HG02981 (cell line): ENCODE measurements around the gene TCF4.
A peak's percentile ranks its signal among the peaks of the same experiment; 100 is the strongest.

Experiments used
- ATAC-seq: cut with Tn5 transposase; IDR thresholded peaks from one replicate; pipeline ENCODE4 v1.9.1; 2021; ENCODE audit warnings: mild to moderate bottlenecking, moderate library complexity; ENCODE audit not compliant: unreplicated experiment

The TCF4 gene

GRCh38 chr18:55587418-55588110 is 428 bp downstream of the TCF4 start:
- ATAC-seq = peak; percentile 34

GRCh38 chr18:55585920-55586561 is 2.0 kb downstream of the TCF4 start:
- ATAC-seq = no peak

DNA sequence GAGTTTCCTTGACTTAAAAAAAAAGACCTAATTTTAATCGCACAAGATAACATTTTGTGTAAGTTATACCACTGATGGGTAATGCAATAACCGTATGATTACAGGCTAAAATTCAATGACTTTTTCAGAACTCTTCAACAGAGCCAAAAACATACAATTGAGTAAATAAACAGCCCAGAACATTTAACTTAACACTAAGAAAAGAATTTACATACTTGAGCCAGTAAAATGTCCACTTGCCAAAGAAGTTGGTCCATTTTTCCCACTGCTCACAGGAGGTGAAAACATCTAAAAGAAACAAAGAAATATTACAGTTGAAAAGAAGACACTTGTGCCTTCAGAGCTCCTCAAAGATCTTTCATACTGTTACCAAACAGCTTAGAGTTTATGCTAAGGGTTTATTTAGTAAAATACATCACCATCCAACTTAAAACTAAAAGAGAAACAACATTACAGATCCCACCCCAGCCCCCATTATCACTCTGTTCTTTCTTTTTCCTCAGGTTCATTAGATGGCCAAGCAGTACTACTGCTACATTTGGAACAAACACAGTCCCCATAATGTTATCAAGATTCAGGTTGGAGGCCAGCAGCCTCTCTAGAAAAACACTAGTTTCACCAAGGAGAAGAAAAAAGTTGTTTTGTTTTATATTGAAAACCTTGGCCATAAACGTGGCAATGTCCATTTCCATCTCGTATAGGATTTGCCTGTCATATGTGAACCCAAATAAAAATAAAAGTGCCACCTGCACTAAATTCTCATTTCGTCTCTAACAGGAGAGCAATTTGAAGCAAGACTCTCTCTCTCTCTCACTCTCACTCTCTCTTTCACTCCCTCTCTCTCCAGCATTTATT is 2.7 kb downstream of the TCF4 start:
- no peak for ATAC-seq

GRCh38 chr18:55584201-55584600 is 3.8 kb downstream of the TCF4 start:
- ATAC-seq = no peak

DNA sequence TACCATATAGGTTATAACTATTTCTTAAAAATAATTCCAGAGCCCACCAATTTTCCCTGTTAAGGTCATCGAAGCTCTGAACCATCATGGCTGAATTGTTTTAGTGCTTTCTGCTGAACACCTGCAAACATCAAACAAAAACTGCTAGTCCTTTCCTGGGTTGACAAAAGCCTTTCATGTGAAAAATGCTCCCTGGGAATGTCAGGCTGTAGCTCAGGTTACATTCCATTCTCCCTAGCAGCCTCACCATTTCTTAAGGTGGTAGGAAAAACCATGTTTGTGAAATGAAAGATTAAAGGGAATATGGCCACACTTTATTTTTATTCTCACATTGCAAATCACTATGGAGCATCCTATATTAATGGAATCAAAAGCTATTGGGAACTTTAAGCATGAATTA is 5.7 kb downstream of the TCF4 start:
- no peak for ATAC-seq

GRCh38 chr18:55579501-55580270 is 8.3 kb downstream of the TCF4 start:
- ATAC-seq = no peak

- ATAC-seq = no peak
Measured at GRCh38 chr18:55577812-55578539, 10.0 kb downstream of the TCF4 start.

- no peak for ATAC-seq
Measured at GRCh38 chr18:55576001-55576400, 12.0 kb downstream of the TCF4 start.

- no peak for ATAC-seq
Measured at GRCh38 chr18:55575066-55575465, 12.9 kb downstream of the TCF4 start.

GRCh38 chr18:55573386-55573785 is 14.6 kb downstream of the TCF4 start:
- ATAC-seq = no peak

GRCh38 chr18:55570966-55571365 is 17.0 kb downstream of the TCF4 start:
- no peak for ATAC-seq

DNA sequence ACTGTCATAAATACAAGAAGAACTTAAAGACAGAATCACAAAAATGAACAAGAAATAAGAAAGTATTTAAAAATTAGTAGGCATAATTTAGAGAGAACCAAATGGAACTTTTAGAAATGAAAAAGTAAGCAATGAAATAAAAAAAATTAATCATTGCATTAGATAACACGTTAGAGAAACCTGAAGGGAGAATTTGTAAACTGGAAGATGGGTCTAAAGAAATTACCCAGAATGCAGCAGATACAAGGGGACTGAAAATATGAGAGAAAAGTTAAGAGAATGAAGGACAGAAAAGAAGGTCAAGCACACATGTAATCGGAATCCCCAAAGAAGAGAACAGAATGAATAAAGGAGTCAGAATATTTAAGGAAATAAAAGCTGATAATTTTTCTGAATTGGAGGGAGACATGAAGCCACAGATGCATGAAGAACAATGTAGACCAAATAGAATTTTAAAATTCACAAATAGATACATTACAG is 21.5 kb downstream of the TCF4 start:
- ATAC-seq = no peak

DNA sequence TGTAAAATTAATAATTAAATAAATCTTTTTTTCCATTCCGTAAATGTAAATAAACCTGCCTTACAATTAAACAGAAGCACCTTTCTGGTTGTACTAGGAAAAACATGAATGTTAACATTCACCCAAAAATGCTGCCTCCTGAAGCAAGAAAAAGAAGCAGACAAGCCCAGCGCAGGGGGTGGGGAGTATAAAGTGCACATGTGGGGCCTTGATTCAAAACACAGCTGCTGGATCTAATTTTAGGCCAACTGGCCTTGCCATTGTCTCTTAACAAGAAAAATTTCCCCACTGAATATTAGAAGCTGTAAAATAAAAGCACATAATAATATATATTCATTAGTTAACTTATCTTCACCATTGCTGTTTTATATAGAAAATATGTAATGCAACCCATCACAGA is 28.3 kb downstream of the TCF4 start:
- ATAC-seq = no peak

DNA sequence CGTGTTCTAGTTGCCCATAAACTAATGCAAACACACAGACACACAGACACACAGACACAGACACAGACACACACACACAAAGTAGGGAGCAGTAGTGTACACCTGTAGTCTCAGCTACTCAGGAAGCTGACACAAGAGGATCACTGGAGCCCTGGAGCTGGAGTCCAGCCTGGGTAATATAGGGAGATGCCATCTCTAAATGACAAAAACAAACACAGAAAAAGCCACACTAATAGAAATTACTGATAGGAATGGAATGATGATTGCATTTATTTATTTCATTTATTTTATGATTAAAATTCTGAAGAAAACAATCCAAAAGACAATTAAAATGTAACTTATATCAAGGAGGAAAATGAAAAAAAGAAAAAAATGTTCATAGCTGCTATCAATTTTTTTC is 30.8 kb downstream of the TCF4 start:
- ATAC-seq = no peak

DNA sequence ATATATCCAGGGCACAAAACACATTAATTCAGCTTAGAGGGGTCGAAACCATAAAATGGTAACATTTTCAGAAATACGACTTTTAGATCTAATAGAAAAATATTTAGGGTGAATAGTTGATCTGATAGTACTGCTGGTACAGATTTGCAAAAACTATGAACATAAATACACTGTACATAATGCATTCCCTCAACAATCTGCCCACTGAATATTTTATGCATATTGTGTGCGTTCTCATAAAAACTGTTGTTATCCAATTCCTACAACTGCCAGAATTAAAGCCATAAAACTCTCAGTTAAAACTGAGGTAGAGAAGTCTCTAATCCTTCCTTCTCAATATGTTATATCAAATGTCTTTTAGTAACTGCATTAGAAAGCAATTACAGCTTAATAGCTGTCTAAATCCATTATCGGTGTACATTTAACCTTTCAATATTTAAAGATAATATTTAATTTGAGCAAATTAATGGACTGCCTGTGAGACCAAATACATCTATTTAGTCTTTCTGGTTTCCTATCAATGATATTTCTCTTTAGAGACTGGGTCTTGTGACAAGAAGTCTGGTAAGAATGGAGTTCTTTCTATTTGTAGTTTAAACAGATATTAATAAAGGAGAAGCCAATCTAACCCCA is 32.5 kb downstream of the TCF4 start:
- ATAC-seq = no peak

DNA sequence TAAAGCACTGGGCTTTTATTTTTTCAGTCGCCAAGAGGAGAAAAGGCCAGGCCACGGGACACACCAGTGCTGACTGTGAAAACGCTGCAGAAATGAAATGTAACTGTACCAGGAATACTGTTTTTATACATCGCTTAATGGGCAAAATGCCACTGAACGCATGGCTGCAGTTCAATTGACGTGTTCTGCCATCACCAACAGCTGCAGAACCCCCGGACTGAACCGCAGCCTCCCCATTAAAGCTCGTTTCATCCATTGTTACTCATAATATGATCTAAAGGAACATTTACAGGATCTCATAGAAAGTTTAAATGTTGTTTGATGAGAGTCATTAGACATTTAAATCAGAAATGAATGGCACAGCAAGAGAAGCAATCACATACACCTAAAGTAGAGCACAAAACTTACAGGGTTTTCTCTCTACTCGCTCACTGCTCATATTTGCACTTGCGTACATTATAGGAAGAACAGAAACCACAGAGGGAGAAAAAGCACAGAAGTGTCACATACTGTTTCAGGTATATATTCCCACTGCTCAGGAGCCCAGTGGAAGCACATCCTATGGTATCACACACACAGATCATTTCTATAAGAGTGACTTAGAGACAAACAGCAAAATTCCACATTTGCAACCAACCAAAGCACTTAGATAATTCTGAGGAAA is 35.3 kb downstream of the TCF4 start:
- no peak for ATAC-seq

DNA sequence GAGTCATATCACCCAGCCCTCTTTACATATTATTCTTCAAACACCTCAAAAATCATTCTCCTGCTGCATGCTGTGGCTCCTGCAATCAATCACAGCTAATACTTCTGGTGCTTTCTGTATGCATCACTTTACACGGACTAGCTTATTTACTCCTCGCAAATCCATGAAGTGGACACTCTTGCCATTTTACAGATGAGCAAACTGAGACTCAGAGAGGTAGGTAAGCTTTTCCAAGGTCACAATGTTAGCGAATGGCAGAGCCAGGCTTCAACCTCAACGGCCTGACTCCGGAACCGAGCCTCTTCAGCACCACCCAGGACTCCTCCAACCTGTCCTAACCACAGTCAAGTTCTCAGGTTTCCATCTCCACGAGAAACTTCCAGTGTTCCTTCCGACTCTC is 36.8 kb downstream of the TCF4 start:
- no peak for ATAC-seq

DNA sequence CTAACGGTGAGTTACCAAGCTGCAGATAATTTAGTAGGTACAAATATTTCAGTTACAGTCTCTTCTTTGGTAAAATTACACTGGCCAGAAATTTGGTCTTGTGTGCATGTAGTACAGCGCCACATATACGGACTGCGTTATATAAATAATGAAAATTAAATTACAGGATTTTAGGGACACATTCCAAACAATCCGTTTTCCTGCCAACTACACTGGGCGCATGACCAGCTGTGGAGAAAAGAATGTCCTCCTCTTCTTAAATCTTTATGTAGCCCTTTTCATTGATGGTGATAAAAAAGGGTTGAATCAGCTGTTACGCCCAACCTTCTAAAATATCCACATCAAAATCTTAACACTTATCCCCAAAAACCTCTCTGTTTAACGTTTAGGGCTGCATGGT is 37.5 kb downstream of the TCF4 start:
- ATAC-seq = no peak

GRCh38 chr18:55549474-55550104 is 38.4 kb downstream of the TCF4 start:
- ATAC-seq = no peak
